NT2/D1 (cell line): ENCODE results near the gene TFDP3.

Experiments
- YY1 ChIP-seq: IDR thresholded peaks from 2 replicates; pipeline ENCODE4 v1.6.1; 2011; ENCODE audit not compliant: insufficient read length, insufficient read depth
- ZNF274 ChIP-seq: IDR thresholded peaks from 2 replicates; pipeline ENCODE4 v1.6.1; 2011; ENCODE audit warnings: mild to moderate bottlenecking, low read depth, low read length

GRCh38 chrX:133191739-133192039, 26.5 kb downstream of the TFDP3 start:
- TF ChIP-seq YY1 (no peak), ZNF274 (no peak)
